ENCODE results near the gene ERC1.
"Not testable (repeated sequence)": the region's sequence is repeated elsewhere in the genome, so short reads cannot be mapped to it uniquely, and the experiment has no call there.

The ERC1 gene

GRCh38 chr12:1199700-1200099 is 208.7 kb downstream of the ERC1 start:
- TF ChIP-seq GATA1 (IDR thresholded peaks at IDR 0.05; ENCODE audit: low read depth, low read length) (no peak), POLR2A (IDR thresholded peaks at IDR 0.05; ENCODE audit: low read length) (no peak)
- no peak for DNase-seq

GRCh38 chr12:1201030-1201429 is 210.0 kb downstream of the ERC1 start:
- no peak for TF ChIP-seq GATA1 (IDR thresholded peaks at IDR 0.05; ENCODE audit: low read depth, low read length)
- no peak for TF ChIP-seq POLR2A (IDR thresholded peaks at IDR 0.05; ENCODE audit: low read length)
- DNase-seq, result no peak

DNA sequence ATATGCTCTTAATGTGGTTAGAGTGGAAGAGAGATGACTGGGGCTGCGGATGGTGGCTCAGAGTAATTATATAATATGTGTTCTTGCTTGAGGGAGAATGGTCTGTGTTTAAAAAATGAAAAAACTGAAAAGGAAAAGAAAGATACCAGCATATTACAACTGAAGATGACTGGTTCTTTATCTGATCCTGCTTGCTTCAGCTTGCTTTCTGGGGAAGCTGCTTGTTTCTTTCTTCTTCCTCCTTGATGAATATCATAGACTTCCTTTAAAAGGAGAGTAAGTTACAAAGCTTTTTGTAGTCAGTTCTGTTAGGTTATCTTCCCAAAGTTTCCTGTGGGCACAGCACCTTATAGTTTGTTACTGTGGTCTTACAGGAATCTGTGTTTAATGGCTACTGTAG is 210.9 kb downstream of the ERC1 start:
- no peak for TF ChIP-seq GATA1 (IDR thresholded peaks at IDR 0.05; ENCODE audit: low read depth, low read length)
- TF ChIP-seq POLR2A (IDR thresholded peaks at IDR 0.05; ENCODE audit: low read length), result no peak

GRCh38 chr12:1203735-1204019 is 212.7 kb downstream of the ERC1 start:
- DNase-seq, result peak; percentile 9 to 53
- no peak for TF ChIP-seq POLR2A (IDR thresholded peaks at IDR 0.05; ENCODE audit: low read length)
- no peak for TF ChIP-seq GATA1 (IDR thresholded peaks at IDR 0.05; ENCODE audit: low read depth, low read length)

More for the DNA sequence above, 210.9 kb downstream of the ERC1 start:
- DNase-seq, result peak; percentile 7 to 12

DNA sequence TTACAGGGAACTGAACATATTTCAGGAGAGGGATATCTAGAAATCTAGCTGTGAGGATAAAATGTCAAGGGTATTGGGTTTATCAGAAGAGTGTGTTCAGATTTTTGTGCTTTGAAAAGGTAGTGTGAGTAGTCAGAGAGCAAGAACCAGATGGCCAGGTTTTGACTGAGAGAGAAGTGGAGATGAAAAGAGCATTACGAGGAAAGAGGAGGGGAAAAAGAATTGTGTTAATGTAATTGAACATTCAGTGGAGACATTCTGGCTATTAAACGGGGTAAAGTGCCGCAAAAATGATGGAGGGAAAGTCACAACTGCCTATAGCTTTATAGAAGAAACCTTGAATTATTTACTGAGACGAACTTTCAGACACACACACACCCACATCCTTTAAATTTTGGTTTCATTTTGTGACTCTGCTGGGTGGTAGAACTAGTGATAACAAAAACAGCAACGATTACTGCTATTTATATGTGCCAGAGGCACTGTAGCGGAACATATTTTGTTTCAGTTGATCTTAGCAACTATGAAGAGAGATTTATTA is 213.6 kb downstream of the ERC1 start:
- DNase-seq, result peak; percentile 61 to 63
- no peak for TF ChIP-seq POLR2A (IDR thresholded peaks at IDR 0.05; ENCODE audit: low read length)
- no peak for TF ChIP-seq GATA1 (IDR thresholded peaks at IDR 0.05; ENCODE audit: low read depth, low read length)

- no peak for TF ChIP-seq POLR2A (IDR thresholded peaks at IDR 0.05; ENCODE audit: low read length)
- TF ChIP-seq GATA1 (IDR thresholded peaks at IDR 0.05; ENCODE audit: low read depth, low read length), result no peak
- DNase-seq, result peak in 1 of 2 experiments; percentile 23
Measured at GRCh38 chr12:1205512-1206060, 214.6 kb downstream of the ERC1 start.

GRCh38 chr12:1206118-1206734 is 215.2 kb downstream of the ERC1 start:
- DNase-seq, result no peak
- TF ChIP-seq POLR2A (IDR thresholded peaks at IDR 0.05; ENCODE audit: low read length), result no peak
- no peak for TF ChIP-seq GATA1 (IDR thresholded peaks at IDR 0.05; ENCODE audit: low read depth, low read length)

DNA sequence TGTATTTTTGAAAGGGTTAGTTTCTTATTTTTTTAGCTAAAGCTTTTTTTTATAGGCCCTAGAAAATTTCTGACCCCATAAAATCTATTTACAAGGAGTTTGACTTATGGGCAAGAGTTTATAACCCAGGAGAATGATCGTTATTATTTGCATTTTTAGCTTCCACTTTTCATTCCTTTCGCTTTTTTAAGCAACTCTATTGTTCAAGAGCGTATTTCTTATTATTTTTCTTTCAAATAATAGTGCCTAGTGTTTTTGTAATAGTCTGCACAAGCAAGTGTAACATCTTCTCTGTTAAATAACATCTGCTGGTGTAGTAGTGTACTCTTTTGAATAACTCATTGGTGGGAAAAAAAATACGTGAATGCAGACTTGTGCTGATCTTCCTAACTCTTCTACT is 216.3 kb downstream of the ERC1 start:
- TF ChIP-seq GATA1 (IDR thresholded peaks at IDR 0.05; ENCODE audit: low read depth, low read length) (no peak), POLR2A (IDR thresholded peaks at IDR 0.05; ENCODE audit: low read length) (no peak)
- DNase-seq, result no peak

GRCh38 chr12:1208719-1209118 is 217.7 kb downstream of the ERC1 start:
- not testable (repeated sequence) for DNase-seq

DNA sequence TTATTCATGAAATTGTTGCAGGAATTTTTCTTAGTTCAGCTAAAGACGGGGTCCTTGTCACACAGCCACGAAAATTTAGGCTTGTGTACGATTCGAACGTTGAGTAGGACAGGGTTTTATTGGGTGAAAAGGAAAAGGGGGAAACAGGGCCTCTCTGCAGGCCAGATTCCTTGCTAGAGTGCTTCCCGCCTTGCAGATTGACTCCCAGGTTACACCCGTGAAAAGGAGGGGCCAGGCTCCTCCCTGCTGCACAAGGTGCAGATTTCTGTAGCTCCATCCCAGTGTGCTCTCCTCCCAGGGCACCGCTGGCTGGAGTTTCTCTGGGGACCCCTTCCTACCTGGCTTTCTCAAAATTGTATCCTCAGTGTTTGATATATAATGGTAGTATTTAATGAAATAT is 221.5 kb downstream of the ERC1 start:
- no peak for TF ChIP-seq POLR2A (IDR thresholded peaks at IDR 0.05; ENCODE audit: low read length)
- TF ChIP-seq GATA1 (IDR thresholded peaks at IDR 0.05; ENCODE audit: low read depth, low read length), result no peak
- DNase-seq, result no peak

- DNase-seq, result no peak
- TF ChIP-seq POLR2A (IDR thresholded peaks at IDR 0.05; ENCODE audit: low read length) (no peak), GATA1 (IDR thresholded peaks at IDR 0.05; ENCODE audit: low read depth, low read length) (no peak)
Measured at GRCh38 chr12:1213205-1213604, 222.2 kb downstream of the ERC1 start.

DNA sequence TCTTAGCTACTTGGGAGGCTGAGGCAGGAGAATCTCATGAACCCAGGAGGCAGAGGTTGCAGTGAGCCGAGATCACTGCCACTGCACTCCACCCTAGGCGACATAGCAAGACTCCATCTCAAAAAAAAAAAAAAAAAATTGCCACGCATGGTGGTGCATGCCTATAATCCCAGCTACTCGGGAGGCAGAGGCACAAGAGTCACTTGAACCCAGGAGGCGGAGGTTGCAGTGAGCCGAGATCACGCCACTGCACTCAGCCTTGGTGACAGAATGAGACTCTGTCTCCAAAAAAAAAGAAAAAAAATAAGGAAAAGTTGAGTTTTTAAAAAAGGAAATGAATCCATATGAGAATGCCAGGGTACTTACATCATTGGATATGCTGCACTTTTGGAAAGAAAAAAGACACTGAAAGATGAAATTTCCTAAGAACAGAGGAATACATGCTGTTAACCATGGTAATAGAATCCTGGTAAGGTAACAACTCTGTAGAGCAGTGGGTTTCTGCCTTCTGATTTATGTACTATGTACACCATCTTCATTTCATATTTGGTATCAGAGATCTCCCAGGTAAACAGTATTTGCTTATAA is 222.7 kb downstream of the ERC1 start:
- TF ChIP-seq POLR2A (IDR thresholded peaks at IDR 0.05; ENCODE audit: low read length), result no peak
- TF ChIP-seq GATA1 (IDR thresholded peaks at IDR 0.05; ENCODE audit: low read depth, low read length), result no peak
- DNase-seq, result no peak

DNA sequence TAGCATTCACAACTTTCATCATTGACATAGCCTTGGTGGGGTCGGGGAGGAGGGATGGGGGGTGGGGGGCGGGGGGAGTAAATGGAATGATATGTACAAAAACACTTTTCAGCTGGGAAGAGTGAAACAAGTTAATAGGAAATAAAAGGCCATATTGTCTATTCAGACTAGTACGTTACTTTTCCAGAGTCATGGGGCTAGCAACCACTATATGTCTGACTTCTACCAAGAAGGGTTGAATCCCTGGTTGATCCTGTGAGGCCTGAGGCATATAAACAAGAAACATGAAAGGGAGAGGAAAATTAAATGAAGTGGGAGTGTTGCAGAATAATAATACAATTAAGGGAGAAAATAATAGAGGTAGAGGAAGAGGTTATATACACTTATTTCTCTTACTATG is 225.5 kb downstream of the ERC1 start:
- no peak for TF ChIP-seq POLR2A (IDR thresholded peaks at IDR 0.05; ENCODE audit: low read length)
- TF ChIP-seq GATA1 (IDR thresholded peaks at IDR 0.05; ENCODE audit: low read depth, low read length), result no peak
- DNase-seq, result no peak

DNA sequence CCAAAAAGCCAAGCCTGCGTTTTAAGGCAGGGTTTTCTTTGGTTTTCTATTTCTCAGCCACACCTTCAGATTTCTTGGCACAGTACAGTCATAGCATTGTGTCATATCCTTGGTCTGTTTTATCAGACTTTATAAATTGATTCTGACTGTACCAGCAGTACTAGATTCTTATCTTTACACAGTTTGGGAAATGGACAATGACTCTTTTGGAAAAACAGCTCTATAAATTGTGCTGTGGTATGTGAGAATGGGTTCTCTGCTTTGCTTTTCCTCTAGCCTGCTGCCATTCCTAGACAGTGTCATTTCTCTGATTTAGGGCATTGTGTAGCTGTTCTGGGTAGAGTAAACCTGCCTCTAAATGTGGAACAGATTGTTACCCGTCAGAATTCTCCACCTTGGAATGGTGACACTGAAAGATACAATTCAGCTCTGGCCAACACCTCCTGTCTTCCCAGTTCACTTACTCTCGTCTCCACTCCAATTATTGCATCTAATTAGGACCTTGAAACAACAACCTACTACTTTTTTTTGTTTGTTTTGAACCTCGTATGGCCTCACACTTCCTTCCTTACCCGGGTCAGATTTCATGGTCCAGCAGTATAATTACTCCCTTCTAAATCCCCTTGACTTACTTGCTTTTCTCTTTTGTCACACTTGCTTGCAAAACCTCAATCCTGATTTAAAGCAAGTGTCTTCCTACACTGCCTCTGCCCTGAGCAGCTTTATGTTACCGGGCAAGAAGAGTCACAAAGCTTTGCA is 226.3 kb downstream of the ERC1 start:
- DNase-seq, result no peak
- no peak for TF ChIP-seq POLR2A (IDR thresholded peaks at IDR 0.05; ENCODE audit: low read length)
- no peak for TF ChIP-seq GATA1 (IDR thresholded peaks at IDR 0.05; ENCODE audit: low read depth, low read length)
